GM21360 (cell line): ENCODE results near the gene ARHGEF11.

ENCODE experiments used
- ATAC-seq: cut with Tn5 transposase; IDR thresholded peaks from one replicate; pipeline ENCODE4 v1.9.1; 2021; ENCODE audit warnings: mild to moderate bottlenecking, moderate library complexity; ENCODE audit not compliant: unreplicated experiment

The ARHGEF11 gene

GRCh38 chr1:156898161-156898566, 147.4 kb downstream of the ARHGEF11 start:
- ATAC-seq, result no peak

- ATAC-seq, result no peak
Observed at GRCh38 chr1:156897078-156897825, 148.3 kb downstream of the ARHGEF11 start.

- no peak for ATAC-seq
Observed at GRCh38 chr1:156896490-156897033, 149.0 kb downstream of the ARHGEF11 start.

- ATAC-seq, result no peak
Observed at GRCh38 chr1:156895927-156896326, 149.6 kb downstream of the ARHGEF11 start.

GRCh38 chr1:156895455-156895812, 150.1 kb downstream of the ARHGEF11 start:
- no peak for ATAC-seq

GRCh38 chr1:156894711-156895454, 150.7 kb downstream of the ARHGEF11 start:
- ATAC-seq, result no peak

GRCh38 chr1:156894001-156894400, 151.5 kb downstream of the ARHGEF11 start:
- ATAC-seq, result no peak

GRCh38 chr1:156893048-156893953, 152.2 kb downstream of the ARHGEF11 start, which contains the start of gene PEAR1:
PEAR1 (plus strand) TSS chr1:156893718; CDS start chr1:156903927, 10,209 bp downstream.
- no peak for ATAC-seq

GRCh38 chr1:156892190-156893047, 153.1 kb downstream of the ARHGEF11 start:
- ATAC-seq, result no peak

- no peak for ATAC-seq
Observed at GRCh38 chr1:156889802-156890580, 155.6 kb downstream of the ARHGEF11 start.

GRCh38 chr1:156887734-156888133, 157.8 kb downstream of the ARHGEF11 start:
- ATAC-seq, result no peak

- ATAC-seq, result no peak
Observed at GRCh38 chr1:156887317-156887716, 158.2 kb downstream of the ARHGEF11 start.

GRCh38 chr1:156886583-156887281, 158.8 kb downstream of the ARHGEF11 start:
- ATAC-seq, result no peak

- no peak for ATAC-seq
Observed at GRCh38 chr1:156885880-156886355, 159.6 kb downstream of the ARHGEF11 start.

GRCh38 chr1:156885314-156885713, 160.2 kb downstream of the ARHGEF11 start:
- ATAC-seq, result no peak
